Measurements from ENCODE around the gene LRRC41.
"Not testable (repeated sequence)": the region's sequence is repeated elsewhere in the genome, so short reads cannot be mapped to it uniquely, and the experiment has no call there.

Gene LRRC41

DNA sequence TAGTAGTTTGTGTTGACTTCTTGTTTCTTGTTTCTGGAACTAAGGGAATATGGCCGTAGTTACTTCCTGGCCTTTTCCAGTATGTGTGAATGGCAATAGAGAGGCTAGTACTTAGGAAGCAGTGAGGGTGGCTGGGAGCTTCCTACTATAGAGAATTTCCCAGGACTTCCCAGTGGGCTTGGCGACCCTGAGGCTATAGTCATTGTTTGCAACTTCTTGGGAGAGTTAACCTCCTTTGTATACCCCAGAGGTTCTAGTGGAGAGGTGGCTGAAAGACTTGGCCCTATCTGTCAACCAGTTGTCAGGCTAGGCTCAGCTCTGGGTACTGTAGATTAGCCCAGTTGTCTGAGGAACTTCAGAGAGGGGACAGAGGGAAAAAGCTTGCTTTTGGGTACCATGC is 40.3 kb downstream of the LRRC41 start:
- TF ChIP-seq JUND (IDR thresholded peaks at IDR 0.05; ENCODE audit: low read depth), result no peak
- no peak for DNase-seq (ENCODE audit: low read depth in 1 of 2, low spot score in 1 of 2)
- in situ Hi-C loops (cut with HindIII; ENCODE audit: low pct_unique_long_range_greater_than_20kb, low sequenced_read_pairs), result no loop called here

DNA sequence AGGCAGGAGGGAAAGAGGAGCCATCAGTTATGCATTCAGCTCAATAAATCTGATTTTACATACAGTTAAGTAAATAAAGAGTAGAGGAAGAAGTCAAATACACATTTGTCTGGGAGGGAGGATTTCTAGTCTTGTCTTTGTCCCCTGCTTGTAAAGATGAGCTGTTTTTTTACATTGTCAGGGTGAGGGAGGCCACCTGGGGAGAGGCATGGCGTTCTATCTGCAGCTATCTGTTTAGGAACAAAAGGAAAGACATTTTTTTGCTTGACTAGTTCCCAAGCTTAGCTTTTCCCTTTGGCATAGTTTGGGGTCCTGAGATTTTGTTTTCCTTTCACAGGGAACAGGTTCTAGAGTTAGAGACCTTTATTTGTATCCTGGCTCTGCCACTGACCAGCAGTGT is 40.9 kb downstream of the LRRC41 start:
- in situ Hi-C loops (cut with HindIII; ENCODE audit: low pct_unique_long_range_greater_than_20kb, low sequenced_read_pairs), result no loop called here
- TF ChIP-seq JUND (IDR thresholded peaks at IDR 0.05; ENCODE audit: low read depth), result no peak
- no peak for DNase-seq (ENCODE audit: low read depth in 1 of 2, low spot score in 1 of 2)

DNA sequence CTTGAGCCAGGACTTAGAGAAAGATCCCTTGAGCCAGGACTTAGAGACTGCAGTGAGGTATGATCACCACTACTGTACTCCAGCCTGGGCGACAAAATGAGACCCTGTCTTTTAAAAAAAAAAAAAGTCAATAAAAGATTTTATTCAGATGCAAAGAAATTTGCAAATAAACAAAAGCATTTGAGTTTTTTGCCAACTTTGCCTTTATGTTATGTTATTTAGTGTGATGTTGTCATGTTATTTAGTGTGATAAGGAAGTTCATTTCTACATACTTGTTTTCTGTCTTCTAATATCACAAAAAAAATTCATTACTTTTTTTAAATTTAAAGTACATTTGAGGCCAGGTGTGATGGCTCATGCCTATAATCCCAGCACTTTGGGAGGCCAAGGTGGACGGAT is 46.9 kb downstream of the LRRC41 start:
- DNase-seq (ENCODE audit: low read depth in 1 of 2, low spot score in 1 of 2), result no peak
- in situ Hi-C loops (cut with HindIII; ENCODE audit: low pct_unique_long_range_greater_than_20kb, low sequenced_read_pairs), result no loop called here
- no peak for TF ChIP-seq JUND (IDR thresholded peaks at IDR 0.05; ENCODE audit: low read depth)

DNA sequence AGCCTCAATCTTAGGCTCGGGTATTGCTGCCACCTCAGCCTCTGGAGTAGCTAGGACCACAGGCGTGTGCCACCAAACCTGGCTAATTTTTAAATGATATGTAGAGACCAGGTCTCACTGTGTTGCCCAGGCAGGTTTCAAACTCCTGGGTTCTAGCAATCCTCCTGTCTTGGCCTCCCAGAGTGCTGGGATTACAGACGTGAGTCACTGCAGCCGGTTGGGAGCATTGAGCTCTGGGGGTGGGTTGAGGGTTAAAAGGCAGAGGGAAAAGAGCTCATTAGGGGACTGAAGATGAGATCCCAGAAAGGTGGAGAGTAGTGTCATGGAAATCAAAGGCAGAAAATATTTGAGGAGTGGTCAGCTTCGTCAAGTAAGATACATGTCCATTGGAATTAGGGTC is 48.7 kb downstream of the LRRC41 start:
- in situ Hi-C loops (cut with HindIII; ENCODE audit: low pct_unique_long_range_greater_than_20kb, low sequenced_read_pairs), result no loop called here
- no peak for TF ChIP-seq JUND (IDR thresholded peaks at IDR 0.05; ENCODE audit: low read depth)
- no peak for DNase-seq (ENCODE audit: low read depth in 1 of 2, low spot score in 1 of 2)

DNA sequence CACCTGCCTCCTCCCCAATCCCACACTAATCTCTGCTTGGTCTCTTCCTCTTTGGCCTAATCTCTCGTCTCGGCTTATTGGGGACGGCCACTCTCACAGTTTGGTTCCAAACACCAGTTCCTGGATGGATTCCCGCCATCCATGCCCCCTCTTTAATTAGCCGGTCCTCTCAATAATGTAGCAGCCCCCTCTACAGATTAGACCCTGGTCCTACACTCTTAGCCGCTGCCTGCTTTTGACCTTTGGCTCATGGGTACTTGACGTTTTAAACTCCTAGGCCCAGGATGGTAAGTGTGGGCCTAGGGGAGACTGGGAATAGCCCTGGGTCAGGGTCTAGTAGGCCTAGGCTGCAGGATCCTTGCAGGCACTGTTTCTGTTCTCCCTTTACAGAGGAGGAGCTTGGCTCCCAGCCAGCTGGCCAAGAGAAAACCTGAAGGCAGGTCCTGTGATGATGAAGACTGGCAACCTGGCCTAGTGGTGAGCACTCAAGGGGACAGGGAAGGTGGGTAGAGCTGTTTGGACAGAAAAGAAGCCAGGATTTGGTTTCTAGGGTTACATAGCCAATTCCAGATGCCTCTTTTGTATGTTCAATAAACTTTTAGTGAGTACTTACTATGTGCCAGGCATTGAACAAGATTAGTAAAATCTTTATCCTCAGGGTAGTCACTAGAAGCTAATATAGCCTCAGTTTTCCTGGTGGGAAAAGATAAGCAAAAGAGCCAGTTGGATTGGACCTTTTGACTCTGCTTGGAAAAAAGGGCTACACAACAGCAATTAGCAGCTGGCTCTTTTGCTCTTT is 55.1 kb downstream of the LRRC41 start:
- no peak for TF ChIP-seq JUND (IDR thresholded peaks at IDR 0.05; ENCODE audit: low read depth)
- peak in 1 of 2 experiments; percentile 75 for DNase-seq (ENCODE audit: low read depth in 1 of 2, low spot score in 1 of 2)
- in situ Hi-C loops (cut with HindIII; ENCODE audit: low pct_unique_long_range_greater_than_20kb, low sequenced_read_pairs), result no loop called here

DNA sequence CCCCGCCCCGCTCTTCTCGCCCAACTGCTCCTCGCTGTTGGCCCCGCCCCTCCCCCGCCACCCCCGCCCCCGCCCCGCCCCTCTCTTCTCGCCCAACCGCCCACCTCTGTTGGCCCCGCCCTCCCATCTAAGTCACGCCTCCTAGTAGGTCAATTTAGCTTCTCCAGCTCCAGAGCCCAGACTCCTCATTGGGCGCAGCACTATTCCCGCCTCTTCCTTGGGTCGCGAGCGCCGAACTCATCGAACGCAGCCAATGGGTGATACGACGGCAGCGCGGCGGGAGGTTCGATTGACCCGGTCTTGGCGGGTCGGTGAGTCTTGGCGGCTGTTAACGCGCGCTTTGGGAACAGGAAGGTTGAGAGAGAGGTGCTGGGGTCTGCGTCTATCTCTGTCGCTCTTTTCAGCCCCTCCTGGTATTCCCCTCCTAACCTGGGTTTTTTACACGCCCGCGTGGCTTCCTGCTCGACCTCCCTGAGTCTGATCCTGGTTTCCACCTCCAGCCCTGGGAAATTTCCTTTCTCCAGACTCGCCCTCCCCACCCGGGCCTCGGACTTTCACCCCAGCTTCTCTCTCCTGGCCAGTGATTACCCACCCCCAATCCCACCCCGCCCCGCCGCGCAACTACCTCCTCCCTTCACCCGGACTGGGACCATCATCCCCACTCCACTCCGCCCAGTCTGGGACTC is 55.8 kb downstream of the LRRC41 start, which contains the start of gene RAD54L:
Gene RAD54L, plus strand, starts transcription at position 328 of the 686 bp plus-strand sequence. CDS start 643 bp downstream, outside the sequence.
- DNase-seq (ENCODE audit: low read depth in 1 of 2, low spot score in 1 of 2), result peak; percentile 93 to 99
- in situ Hi-C loops (cut with HindIII; ENCODE audit: low pct_unique_long_range_greater_than_20kb, low sequenced_read_pairs), result no loop called here
- no peak for TF ChIP-seq JUND (IDR thresholded peaks at IDR 0.05; ENCODE audit: low read depth)

DNA sequence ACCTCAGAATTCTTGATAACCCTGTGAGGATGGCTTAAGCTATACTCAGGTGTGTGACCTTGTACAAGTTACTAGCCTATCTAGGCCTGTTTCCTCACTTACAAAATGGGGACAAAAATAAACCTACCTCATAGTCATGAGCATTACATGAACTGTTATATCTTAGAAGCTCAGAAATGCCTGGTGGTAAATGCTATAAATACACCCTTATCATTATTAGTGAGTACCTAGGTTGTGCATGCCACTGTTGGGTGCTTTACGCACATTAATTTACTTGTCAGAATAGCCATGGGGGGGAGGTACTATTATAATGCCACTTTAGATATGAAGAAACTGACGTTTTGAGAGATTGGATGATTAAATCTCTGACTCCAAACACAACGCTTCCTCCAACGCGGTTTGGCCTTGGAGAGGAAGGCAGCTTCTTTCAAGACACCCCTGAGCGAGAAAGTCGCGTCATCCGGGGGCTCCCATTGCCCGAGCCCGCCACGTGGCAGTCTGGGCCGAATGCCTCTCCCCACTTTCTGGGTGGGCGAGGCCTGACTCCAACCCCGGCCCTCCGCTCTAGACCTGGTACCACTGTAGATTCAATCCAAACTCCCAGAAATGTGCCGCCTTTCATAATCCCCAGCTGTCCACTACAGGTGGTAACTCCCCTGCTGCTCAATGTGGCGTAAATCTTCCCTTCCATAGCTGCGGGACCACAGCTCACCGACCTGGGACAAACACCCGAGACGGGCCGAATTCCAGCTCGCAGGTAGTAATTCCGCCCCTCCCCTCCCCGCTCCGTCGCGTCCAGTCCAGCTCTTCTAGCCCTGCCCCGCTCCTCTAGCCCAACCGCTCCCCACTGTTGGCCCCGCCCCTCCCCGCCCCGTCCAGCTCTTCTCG is 56.6 kb downstream of the LRRC41 start:
- no peak for TF ChIP-seq JUND (IDR thresholded peaks at IDR 0.05; ENCODE audit: low read depth)
- in situ Hi-C loops (cut with HindIII; ENCODE audit: low pct_unique_long_range_greater_than_20kb, low sequenced_read_pairs), result no loop called here
- DNase-seq (ENCODE audit: low read depth in 1 of 2, low spot score in 1 of 2), result no peak

DNA sequence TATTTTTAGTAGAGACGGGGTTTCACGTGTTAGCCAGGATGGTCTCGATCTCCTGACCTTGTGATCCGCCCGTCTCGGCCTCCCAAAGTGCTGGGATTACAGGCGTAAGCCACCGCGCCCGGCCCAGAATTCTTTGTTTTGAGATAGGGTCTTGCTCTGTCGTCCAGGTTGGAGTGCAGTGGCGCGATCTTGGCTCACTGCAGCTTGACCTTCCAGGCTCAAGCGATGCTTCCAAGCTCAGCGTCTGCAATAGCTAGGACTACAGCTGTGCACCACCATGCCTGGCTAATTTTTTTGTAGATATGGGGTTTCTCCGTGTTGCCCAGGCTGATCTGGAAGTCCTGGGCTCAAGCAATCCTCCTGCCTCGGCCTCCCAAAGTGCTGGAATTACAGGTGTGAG is 57.3 kb downstream of the LRRC41 start:
- DNase-seq (ENCODE audit: low read depth in 1 of 2, low spot score in 1 of 2); in situ Hi-C loops (cut with HindIII; ENCODE audit: low pct_unique_long_range_greater_than_20kb, low sequenced_read_pairs): not testable (repeated sequence)

DNA sequence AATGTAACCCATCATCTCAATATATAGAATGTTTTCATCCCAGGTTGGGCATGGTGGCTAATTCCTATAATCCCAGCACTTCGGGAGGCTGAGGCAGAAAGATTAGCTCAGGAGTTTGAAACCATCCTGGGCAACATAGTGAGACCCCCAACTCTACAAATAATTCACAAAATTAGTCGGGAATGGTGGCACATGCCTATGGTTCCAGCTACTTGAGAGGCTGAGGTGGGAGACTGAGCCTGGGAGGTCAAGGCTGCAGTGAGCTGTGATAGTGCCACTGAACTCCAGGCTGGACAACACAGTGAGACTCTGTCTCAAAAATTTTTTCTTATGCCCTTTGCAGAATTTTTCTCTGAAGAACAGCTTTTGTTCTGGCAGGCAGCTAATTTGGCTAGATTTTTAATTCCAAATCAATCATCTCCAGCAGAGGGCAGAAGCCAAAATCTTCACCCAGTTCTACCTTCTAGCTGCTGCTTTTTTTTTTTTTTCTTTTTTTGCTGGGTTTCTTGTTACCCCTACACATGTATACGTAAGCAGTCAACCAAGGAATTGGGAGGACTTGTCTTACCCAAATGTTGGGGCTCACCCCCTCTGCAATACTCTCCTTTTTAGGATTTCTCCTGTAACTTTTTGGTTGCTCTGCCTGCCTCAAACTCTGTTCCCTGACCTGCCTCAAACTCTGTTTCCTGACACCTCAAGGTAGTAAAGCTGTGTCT is 58.6 kb downstream of the LRRC41 start:
- DNase-seq (ENCODE audit: low read depth in 1 of 2, low spot score in 1 of 2), result peak; percentile 30 to 51
- in situ Hi-C loops (cut with HindIII; ENCODE audit: low pct_unique_long_range_greater_than_20kb, low sequenced_read_pairs), result no loop called here
- TF ChIP-seq JUND (IDR thresholded peaks at IDR 0.05; ENCODE audit: low read depth), result no peak

DNA sequence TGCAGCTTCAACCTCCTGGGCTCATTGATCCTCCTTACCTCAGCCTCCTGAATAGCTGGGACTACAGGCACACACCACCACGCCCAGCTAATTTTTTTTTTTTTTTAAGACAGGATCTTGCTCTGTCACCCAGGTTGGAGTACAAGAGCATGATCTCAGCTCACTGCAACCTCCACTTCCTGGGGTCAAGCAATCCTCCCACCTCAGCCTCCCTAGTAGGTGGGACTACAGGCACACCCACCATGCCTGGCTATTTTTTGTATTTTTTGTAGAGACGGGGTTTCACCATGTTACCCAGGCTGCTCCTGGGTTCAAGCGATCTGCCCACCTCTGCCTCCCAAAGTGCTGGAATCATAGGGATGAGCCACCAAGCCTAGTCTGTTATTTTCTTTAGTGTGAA is 59.6 kb downstream of the LRRC41 start:
- in situ Hi-C loops (cut with HindIII; ENCODE audit: low pct_unique_long_range_greater_than_20kb, low sequenced_read_pairs); DNase-seq (ENCODE audit: low read depth in 1 of 2, low spot score in 1 of 2): not testable (repeated sequence)

DNA sequence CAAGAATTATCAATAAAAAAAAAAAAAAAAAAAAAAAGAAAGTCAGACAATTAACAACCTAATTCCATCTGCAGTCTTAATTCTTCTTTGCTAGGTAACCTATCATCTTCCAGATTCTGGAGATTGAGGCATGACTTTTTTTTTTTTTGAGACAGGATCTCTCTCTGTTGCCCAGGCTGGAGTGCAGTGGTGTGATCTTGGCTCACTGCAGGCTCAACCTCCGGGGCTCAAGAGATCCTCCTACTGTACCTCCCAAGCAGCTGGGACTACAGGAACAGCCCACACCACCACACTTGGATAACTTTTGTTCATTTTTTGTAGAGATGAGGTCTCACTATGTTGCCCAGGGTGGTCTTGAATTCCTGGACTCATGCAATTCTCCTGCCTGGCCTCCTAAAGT is 60.5 kb downstream of the LRRC41 start:
- in situ Hi-C loops (cut with HindIII; ENCODE audit: low pct_unique_long_range_greater_than_20kb, low sequenced_read_pairs), result no loop called here
- no peak for DNase-seq (ENCODE audit: low read depth in 1 of 2, low spot score in 1 of 2)
- TF ChIP-seq JUND (IDR thresholded peaks at IDR 0.05; ENCODE audit: low read depth), result no peak

DNA sequence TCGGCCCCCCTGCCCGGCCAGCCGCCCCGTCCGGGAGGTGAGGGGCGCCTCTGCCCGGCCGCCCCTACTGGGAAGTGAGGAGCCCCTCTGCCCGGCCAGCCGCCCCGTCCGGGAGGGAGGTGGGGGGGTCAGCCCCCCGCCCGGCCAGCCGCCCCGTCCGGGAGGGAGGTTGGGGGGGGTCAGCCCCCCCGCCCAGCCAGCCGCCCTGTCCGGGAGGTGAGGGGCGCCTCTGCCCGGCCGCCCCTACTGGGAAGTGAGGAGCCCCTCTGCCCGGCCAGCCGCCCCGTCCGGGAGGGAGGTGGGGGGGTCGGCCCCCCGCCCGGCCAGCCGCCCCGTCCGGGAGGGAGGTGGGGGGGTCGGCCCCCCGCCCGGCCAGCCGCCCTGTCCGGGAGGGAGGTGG is 61.7 kb downstream of the LRRC41 start:
- DNase-seq (ENCODE audit: low read depth in 1 of 2, low spot score in 1 of 2); in situ Hi-C loops (cut with HindIII; ENCODE audit: low pct_unique_long_range_greater_than_20kb, low sequenced_read_pairs): not testable (repeated sequence)

DNA sequence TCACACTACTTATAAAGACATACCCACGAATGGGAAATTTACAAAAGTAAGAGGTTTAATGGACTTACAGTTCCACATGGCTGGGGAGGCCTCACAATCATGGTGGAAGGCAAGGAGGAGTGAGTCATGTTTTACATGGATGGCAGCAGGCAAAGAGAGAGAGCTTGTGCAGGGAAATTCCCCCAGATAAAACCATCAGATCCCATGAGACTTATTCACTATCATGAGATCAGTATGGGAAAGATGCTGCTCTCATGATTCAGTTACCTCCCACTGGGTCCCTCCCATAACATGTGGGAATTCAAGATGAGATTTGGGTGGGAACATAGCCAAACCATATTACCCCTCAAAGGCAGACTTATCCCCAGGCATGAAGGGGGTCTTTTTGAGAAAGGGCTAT is 64.6 kb downstream of the LRRC41 start:
- not testable (repeated sequence) for DNase-seq (ENCODE audit: low read depth in 1 of 2, low spot score in 1 of 2)

More for the DNA sequence above, 64.6 kb downstream of the LRRC41 start:
- in situ Hi-C loops (cut with HindIII; ENCODE audit: low pct_unique_long_range_greater_than_20kb, low sequenced_read_pairs), result not testable (repeated sequence)

Data from T47D (cell line).